WTC11 (cell line): ENCODE results near the gene ZDHHC1. TPM values are rescaled to one million over a fixed set of nuclear protein-coding genes. Genes with fewer than 3 reads are reported as not detected.

ENCODE experiments used
- ATAC-seq: fragments of 200-7000 bp; cut with Tn5 transposase; 2 replicates; pipeline ENCODE4 v1.10.0; 2021; ENCODE audit warnings: mild to moderate bottlenecking, moderate library complexity
- CTCF ChIA-PET: fragments of 300-600 bp; sonication (Branson Sonifier 250); formaldehyde crosslinking; loops from one replicate; lab custom pipeline; 2021; ENCODE audit warnings: antibody characterized with exemption; lab: Charles Lee
- POLR2A ChIA-PET: fragments of 350-600 bp; sonication (Branson Sonifier 250); formaldehyde crosslinking; loops from one replicate; lab custom pipeline; 2021; ENCODE audit warnings: antibody characterized with exemption; lab: Charles Lee
- DNase-seq: peaks from one replicate; pipeline ENCODE4 v3.0.0; 2021; ENCODE audit warnings: low spot score
- H3K27ac Mint-ChIP-seq: 2 replicates; pipeline ENCODE4 v1.8.0; 2021; ENCODE audit warnings: mixed read lengths
- H3K27me3 Mint-ChIP-seq: 2 replicates; pipeline ENCODE4 v1.8.0; 2021; ENCODE audit warnings: low read depth, mild to moderate bottlenecking, moderate library complexity, mixed read lengths
- H3K36me3 Mint-ChIP-seq: 2 replicates; pipeline ENCODE4 v1.8.0; 2021; ENCODE audit warnings: mixed read lengths
- H3K4me1 Mint-ChIP-seq: 2 replicates; pipeline ENCODE4 v1.8.0; 2022; ENCODE audit warnings: mixed read lengths
- H3K4me3 Mint-ChIP-seq: 2 replicates; pipeline ENCODE4 v1.8.0; 2021; ENCODE audit warnings: mild to moderate bottlenecking, moderate library complexity, mixed read lengths
- H3K9me3 Mint-ChIP-seq: 2 replicates; pipeline ENCODE4 v1.8.0; 2021; ENCODE audit warnings: mixed read lengths
- ARID4B ChIP-seq: sonication (generic); formaldehyde crosslinking; IDR thresholded peaks from 2 replicates; pipeline ENCODE4 v1.8.0; 2023; ENCODE audit warnings: missing genetic modification reagents, mild to moderate bottlenecking, borderline replicate concordance
- FOXP4 ChIP-seq: sonication (generic); formaldehyde crosslinking; IDR thresholded peaks from 2 replicates; pipeline ENCODE4 v1.8.0; 2022; ENCODE audit warnings: mild to moderate bottlenecking, missing genetic modification reagents
- GTF2I ChIP-seq: fragments of 250-450 bp; sonication (Bioruptor Pico); conservative IDR thresholded peaks from 2 replicates; pipeline ENCODE4 v1.4.0; 2021; ENCODE audit warnings: mild to moderate bottlenecking
- HMGXB4 ChIP-seq: sonication (generic); formaldehyde crosslinking; IDR thresholded peaks from 2 replicates; pipeline ENCODE4 v1.8.1; 2023; ENCODE audit warnings: mild to moderate bottlenecking, moderate library complexity, missing genetic modification reagents
- JAZF1 ChIP-seq: fragments of 250-450 bp; sonication (Bioruptor Pico); IDR thresholded peaks from 2 replicates; pipeline ENCODE4 v1.9.0; 2021; ENCODE audit warnings: moderate library complexity, mild to moderate bottlenecking, inconsistent platforms
- NFATC4 ChIP-seq: fragments of 250-450 bp; sonication (Bioruptor Pico); IDR thresholded peaks from 2 replicates; pipeline ENCODE4 v1.9.0; 2021; ENCODE audit warnings: mild to moderate bottlenecking
- ZNF416 ChIP-seq: fragments of 250-450 bp; sonication (Bioruptor Pico); IDR thresholded peaks from 2 replicates; pipeline ENCODE4 v1.9.0; 2021; ENCODE audit warnings: mild to moderate bottlenecking, inconsistent platforms
- total RNA-seq: library from RNA; stranded (reverse); gene quantifications from 3 replicates; pipeline ENCODE4 v1.2.3, GENCODE V29; 2021
- TF ChIP-seq, protein P1 (sequence below): fragments of 200-600 bp; IDR thresholded peaks from 2 replicates; pipeline ENCODE4 v1.8.0; 2022; ENCODE audit warnings: antibody characterized with exemption

ZDHHC1 gene
- total RNA-seq, 1 experiment from 2014 or later = 4.2 TPM

DNA sequence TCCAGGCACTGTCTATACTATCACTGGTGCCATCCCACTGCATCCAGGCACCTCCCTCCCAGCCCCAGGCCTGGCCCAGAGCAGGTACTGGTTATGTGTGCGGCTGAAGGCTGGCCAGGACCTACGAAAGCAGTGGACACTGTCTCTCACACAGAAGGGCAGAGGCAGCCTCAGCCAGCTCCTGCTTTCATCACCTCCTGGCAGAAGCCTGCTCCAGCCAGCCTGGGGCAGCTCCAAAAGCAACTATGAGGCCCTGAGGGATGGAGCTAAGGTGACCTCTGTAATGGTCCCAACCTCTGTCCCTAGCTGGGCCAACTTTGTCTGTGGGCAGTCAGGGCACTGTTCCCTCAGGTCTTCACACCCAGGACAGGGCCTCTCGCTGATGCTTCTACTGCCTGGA, 33.5 kb upstream of the ZDHHC1 start:
- ChIA-PET POLR2A (interaction anchor here (1.0 kb wide), 1 partner anchor 26 kb away, joined by 3 read pairs; no protein-coding TSS in a partner anchor), CTCF (interaction anchor here (1.7 to 12.8 kb wide), 2 partner anchors 16 to 25 kb away, joined by 9 to 234 read pairs; no protein-coding TSS in a partner anchor)
- H3K9me3 Mint-ChIP-seq = no peaks in the 10 kb centered on the region
- no peak overlapping the region for H3K4me3 Mint-ChIP-seq
- ATAC-seq (no peak), DNase-seq (no peak)
- H3K27me3 Mint-ChIP-seq = no peaks in the 10 kb centered on the region; the same call in 1 of the 2 replicates
- no peak overlapping the region for H3K27ac Mint-ChIP-seq
- TF ChIP-seq GTF2I (CRISPR knock-in tag) = no peak
- no peak for TF ChIP-seq JAZF1
- TF ChIP-seq, protein P1, sequence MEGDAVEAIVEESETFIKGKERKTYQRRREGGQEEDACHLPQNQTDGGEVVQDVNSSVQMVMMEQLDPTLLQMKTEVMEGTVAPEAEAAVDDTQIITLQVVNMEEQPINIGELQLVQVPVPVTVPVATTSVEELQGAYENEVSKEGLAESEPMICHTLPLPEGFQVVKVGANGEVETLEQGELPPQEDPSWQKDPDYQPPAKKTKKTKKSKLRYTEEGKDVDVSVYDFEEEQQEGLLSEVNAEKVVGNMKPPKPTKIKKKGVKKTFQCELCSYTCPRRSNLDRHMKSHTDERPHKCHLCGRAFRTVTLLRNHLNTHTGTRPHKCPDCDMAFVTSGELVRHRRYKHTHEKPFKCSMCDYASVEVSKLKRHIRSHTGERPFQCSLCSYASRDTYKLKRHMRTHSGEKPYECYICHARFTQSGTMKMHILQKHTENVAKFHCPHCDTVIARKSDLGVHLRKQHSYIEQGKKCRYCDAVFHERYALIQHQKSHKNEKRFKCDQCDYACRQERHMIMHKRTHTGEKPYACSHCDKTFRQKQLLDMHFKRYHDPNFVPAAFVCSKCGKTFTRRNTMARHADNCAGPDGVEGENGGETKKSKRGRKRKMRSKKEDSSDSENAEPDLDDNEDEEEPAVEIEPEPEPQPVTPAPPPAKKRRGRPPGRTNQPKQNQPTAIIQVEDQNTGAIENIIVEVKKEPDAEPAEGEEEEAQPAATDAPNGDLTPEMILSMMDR = no peak
- no peak for TF ChIP-seq NFATC4 (CRISPR knock-in tag)
- TF ChIP-seq ARID4B (CRISPR knock-in tag) = no peak
- no peak for TF ChIP-seq HMGXB4
- no peak for TF ChIP-seq ZNF416 (CRISPR knock-in tag)
- no peaks in the 10 kb centered on the region; the same call in 1 of the 2 replicates for H3K4me1 Mint-ChIP-seq
- H3K36me3 Mint-ChIP-seq = 0 out of 2 replicates have a peak, but pooled peaks cover 3% of the 10 kb centered on the region

GRCh38 chr16:67449336-67449735, 33.1 kb upstream of the ZDHHC1 start:
- H3K4me3 Mint-ChIP-seq = no peak overlapping the region

More at GRCh38 chr16:67449336-67449735, 33.1 kb upstream of the ZDHHC1 start:
- Mint-ChIP-seq H3K27me3 (no peaks in the 10 kb centered on the region; the same call in 1 of the 2 replicates), H3K4me1 (peaks cover 2% of the 10 kb centered on the region), H3K9me3 (no peaks in the 10 kb centered on the region), H3K27ac (no peak overlapping the region), H3K36me3 (0 out of 2 replicates have a peak, but pooled peaks cover 3% of the 10 kb centered on the region)
- DNase-seq = no peak
- ChIA-PET CTCF (interaction anchor here (1.7 to 12.8 kb wide), 2 partner anchors 16 to 25 kb away, joined by 9 to 234 read pairs; no protein-coding TSS in a partner anchor), POLR2A (interaction anchor here (1.0 kb wide), 1 partner anchor 26 kb away, joined by 3 read pairs; no protein-coding TSS in a partner anchor)
- TF ChIP-seq FOXP4 (CRISPR knock-in tag) = no peak
- TF ChIP-seq ARID4B (CRISPR knock-in tag) = no peak
- no peak for ATAC-seq
